GM11168 (cell line): ENCODE data around the gene ZNF112.

Experiments used
- in situ Hi-C: fragments of 300-500 bp; cut with MboI; formaldehyde crosslinking; loops from one replicate; pipeline ENCODE4 v1.12.0; 2022; ENCODE audit warnings: low sequenced_read_pairs; ENCODE audit not compliant: unreplicated experiment

Gene ZNF112

DNA sequence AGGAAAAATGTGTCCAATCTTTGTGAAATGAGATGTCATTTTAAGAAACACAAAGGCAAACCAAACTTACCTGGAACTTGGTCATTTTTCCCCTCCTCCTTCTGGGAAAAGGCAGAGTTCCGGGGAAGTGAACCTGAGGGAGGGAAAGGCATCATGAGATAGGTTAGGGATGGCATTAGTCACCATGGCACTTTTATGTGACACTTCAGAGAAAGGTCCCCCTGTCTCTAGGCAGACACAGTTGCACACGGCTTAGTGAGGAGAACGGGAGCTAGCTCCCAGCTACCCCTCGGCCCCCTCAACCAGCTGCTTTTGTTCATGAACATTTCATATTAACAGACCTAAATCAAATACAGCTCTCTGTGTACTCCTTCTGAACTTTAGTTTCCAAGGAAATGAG, 53.2 kb downstream of the ZNF112 start:
- in situ Hi-C loops: loop anchor here (5.0 kb wide), 1 partner anchor 91 kb away; the partner anchor contains the start of gene ZNF227

DNA sequence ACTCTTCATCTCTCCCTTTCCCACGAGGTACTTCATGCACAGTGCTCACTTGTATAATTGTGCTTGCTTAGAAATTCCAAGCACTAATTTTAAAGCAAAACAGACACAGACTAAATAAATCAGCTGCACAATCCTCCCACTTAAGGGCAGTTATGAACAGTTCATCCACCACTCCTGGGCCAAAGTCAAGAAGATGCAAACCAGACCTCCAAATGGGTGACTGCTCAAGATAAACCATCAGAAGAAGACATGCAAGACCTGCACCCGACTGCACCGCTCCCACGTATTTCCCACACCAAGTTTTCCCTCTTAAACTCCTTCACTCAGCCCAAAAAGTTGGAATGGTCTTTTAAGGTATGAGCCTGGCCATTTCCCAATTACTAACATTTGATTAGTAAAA, 71.5 kb downstream of the ZNF112 start:
- in situ Hi-C loops: no loop called here

DNA sequence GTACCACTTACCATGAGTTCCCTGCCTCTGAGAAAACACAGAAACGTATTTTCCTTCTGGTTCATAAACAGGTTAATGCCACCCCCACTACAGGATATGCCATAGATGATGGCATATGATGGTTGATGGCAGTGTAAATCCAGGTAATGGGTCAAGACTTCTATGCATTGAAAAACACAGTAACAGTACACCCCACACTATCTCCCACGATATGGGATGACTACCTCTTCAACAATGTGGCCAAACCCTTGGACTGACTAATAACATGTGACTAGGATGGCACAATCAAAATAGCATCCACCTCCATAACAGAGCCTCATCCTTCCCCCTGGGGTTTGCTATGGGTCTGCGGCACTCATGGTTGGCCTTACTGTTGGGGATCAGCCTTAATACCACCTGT, 73.6 kb downstream of the ZNF112 start:
- in situ Hi-C loops: no loop called here

DNA sequence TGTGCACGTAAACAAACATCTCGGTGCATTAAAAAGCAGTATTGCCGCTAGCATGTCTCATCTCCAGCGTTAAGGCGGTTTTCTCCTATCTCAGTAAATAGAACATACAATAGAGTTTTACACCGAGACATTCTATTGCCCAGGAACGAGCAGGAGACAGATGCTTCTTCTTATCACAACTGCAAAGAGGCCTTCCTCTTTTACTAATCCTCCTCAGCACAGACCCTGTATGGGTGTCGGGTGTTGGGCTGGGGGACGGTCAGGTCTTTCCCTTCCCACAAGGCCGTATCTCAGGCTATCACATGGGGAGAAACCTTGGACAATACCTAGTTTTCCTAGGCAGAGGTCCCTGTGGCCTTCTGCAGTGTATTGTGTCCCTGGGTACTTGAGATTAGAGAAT, 75.6 kb downstream of the ZNF112 start:
- in situ Hi-C loops: no loop called here

DNA sequence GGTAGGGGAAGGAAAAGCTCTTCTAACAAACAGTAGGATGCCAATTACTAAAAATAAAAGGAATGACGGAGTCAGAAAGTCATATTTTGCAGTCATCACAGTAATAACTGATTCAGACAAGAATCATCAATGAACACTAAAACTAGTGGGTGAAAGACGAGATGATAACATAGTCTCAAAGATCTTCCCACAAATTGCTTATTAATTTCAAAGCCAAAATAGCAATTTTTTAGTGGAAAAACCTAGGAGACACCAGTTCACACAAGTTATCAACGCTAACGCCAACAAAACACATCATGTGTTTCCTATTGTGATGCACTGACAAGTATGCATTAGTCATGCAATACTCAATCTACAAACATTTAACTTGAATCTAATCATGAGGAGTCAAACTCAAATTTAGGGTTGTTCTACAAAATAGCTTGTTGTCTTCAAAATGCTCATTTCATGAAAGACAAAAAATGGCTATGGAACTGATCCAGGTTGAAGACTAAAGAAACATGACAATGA, 78.2 kb downstream of the ZNF112 start:
- in situ Hi-C loops: no loop called here

DNA sequence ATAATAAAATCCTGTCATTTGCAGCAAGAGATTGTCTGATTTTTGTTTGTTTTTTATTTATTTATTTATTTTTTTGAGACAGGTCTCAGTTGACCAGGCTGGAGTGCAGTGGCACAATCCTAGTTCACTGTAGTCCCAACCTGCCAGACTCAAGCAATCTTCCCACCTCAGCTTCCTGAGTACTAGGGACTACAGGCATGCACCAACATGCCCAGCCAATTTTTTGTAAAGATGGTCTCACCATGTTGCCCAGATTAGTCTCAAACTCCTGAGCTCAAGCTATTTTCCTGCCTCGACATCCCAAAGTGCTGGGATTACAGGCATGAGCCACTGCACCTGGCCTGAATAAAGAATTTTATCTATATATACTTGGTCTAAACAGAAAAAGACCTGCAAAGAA, 79.1 kb downstream of the ZNF112 start:
- in situ Hi-C loops: no loop called here
